ENCODE data around the gene C10orf95.

DNA sequence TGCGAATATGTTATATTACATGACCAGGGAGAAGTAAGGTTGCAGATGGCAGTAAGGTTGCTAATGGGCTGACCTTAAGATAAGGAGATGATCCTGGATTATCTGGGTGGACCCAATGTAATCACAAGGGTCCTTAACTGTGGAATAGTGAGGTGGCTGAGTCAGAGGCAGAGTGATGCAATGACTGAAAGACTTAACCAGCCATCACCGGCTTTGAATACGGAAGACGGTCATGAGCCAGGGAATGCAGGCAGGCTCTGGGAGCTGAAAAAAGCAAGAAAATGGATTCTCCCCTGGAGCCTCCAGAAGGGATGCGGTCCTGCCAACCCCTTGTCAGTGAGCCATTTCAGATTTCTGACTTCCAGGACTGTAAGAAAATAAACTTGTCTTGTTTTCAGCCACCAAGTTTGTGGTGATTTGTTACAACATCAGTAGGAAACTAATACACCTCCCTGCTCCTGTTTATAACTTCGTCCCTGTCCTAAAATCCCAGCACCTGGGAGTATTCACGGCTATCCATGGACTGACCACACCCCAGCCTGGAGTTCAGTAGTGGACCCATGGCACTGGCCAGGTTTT lies 4.6 kb upstream of the C10orf95 start:
- TF ChIP-seq, protein P1, sequence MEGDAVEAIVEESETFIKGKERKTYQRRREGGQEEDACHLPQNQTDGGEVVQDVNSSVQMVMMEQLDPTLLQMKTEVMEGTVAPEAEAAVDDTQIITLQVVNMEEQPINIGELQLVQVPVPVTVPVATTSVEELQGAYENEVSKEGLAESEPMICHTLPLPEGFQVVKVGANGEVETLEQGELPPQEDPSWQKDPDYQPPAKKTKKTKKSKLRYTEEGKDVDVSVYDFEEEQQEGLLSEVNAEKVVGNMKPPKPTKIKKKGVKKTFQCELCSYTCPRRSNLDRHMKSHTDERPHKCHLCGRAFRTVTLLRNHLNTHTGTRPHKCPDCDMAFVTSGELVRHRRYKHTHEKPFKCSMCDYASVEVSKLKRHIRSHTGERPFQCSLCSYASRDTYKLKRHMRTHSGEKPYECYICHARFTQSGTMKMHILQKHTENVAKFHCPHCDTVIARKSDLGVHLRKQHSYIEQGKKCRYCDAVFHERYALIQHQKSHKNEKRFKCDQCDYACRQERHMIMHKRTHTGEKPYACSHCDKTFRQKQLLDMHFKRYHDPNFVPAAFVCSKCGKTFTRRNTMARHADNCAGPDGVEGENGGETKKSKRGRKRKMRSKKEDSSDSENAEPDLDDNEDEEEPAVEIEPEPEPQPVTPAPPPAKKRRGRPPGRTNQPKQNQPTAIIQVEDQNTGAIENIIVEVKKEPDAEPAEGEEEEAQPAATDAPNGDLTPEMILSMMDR (IDR thresholded peaks at IDR 0.05): no peak
- TF ChIP-seq POLR2AphosphoS5 (IDR thresholded peaks at IDR 0.05) (peak; percentile 51 to 58), POLR2A (IDR thresholded peaks at IDR 0.05) (peak in 1 of 4 donors; percentile 54), EP300 (IDR thresholded peaks at IDR 0.05) (peak in 2 of 4 donors; percentile 44 to 87)
